ENCODE measurements around the gene HS1BP3. TPM values are rescaled to one million over a fixed set of nuclear protein-coding genes. Genes with fewer than 3 reads are reported as not detected.

The HS1BP3 gene
- total RNA-seq, 1 donor from 2014 or later, result 21.0 TPM

- Histone ChIP-seq H2AFZ (ENCODE audit: low read depth, low read length) (no peak overlapping the region), H4K20me1 (ENCODE audit: insufficient read depth, low read length) (no peaks in the 10 kb centered on the region), H3K79me2 (ENCODE audit: insufficient read depth, low read length) (no peaks in the 10 kb centered on the region), H3K4me2 (ENCODE audit: low read length) (peak overlapping the region; percentile 79), H3K36me3 (ENCODE audit: insufficient read depth, low read length) (no peaks in the 10 kb centered on the region), H3K27me3 (ENCODE audit: insufficient read depth, low read length) (no peaks in the 10 kb centered on the region), H3K4me3 (ENCODE audit: insufficient read depth, low read depth, low read length) (no peak overlapping the region), H3K9ac (ENCODE audit: low read length) (peak overlapping the region; percentile 47), H3K4me1 (ENCODE audit: insufficient read depth, low read length) (peaks cover 36% of the 10 kb centered on the region), H3K9me3 (ENCODE audit: insufficient read depth, low read depth, low read length) (no peaks in the 10 kb centered on the region), H3K27ac (ENCODE audit: low read depth, low read length) (peak overlapping the region; percentile 79)
- DNase-seq (ENCODE audit: low read depth), result no peak
- peaks cover 2% of the 10 kb centered on the region for H3K36me3 Mint-ChIP-seq (ENCODE audit: low read depth, unreplicated experiment)
- H3K9me3 Mint-ChIP-seq (ENCODE audit: unreplicated experiment), result peaks cover 2% of the 10 kb centered on the region
- no peak overlapping the region for H3K4me3 Mint-ChIP-seq (ENCODE audit: unreplicated experiment)
- H3K27ac Mint-ChIP-seq (ENCODE audit: unreplicated experiment), result peak overlapping the region; percentile 90
- H3K4me1 Mint-ChIP-seq (ENCODE audit: low read depth, unreplicated experiment), result peaks cover 49% of the 10 kb centered on the region
- TF ChIP-seq EZH2 (IDR thresholded peaks at IDR 0.05; ENCODE audit: insufficient read depth, low read length), result no peak
- TF ChIP-seq, protein P1, sequence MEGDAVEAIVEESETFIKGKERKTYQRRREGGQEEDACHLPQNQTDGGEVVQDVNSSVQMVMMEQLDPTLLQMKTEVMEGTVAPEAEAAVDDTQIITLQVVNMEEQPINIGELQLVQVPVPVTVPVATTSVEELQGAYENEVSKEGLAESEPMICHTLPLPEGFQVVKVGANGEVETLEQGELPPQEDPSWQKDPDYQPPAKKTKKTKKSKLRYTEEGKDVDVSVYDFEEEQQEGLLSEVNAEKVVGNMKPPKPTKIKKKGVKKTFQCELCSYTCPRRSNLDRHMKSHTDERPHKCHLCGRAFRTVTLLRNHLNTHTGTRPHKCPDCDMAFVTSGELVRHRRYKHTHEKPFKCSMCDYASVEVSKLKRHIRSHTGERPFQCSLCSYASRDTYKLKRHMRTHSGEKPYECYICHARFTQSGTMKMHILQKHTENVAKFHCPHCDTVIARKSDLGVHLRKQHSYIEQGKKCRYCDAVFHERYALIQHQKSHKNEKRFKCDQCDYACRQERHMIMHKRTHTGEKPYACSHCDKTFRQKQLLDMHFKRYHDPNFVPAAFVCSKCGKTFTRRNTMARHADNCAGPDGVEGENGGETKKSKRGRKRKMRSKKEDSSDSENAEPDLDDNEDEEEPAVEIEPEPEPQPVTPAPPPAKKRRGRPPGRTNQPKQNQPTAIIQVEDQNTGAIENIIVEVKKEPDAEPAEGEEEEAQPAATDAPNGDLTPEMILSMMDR (IDR thresholded peaks at IDR 0.05; ENCODE audit: insufficient read depth, low read depth, low read length), result no peak
- no peaks in the 10 kb centered on the region for H3K27me3 Mint-ChIP-seq (ENCODE audit: low read depth, unreplicated experiment)
- FAIRE-seq, result no peak
These were observed 65.6 kb downstream of the HS1BP3 start for GRCh38 chr2:20585359-20585709.

DNA sequence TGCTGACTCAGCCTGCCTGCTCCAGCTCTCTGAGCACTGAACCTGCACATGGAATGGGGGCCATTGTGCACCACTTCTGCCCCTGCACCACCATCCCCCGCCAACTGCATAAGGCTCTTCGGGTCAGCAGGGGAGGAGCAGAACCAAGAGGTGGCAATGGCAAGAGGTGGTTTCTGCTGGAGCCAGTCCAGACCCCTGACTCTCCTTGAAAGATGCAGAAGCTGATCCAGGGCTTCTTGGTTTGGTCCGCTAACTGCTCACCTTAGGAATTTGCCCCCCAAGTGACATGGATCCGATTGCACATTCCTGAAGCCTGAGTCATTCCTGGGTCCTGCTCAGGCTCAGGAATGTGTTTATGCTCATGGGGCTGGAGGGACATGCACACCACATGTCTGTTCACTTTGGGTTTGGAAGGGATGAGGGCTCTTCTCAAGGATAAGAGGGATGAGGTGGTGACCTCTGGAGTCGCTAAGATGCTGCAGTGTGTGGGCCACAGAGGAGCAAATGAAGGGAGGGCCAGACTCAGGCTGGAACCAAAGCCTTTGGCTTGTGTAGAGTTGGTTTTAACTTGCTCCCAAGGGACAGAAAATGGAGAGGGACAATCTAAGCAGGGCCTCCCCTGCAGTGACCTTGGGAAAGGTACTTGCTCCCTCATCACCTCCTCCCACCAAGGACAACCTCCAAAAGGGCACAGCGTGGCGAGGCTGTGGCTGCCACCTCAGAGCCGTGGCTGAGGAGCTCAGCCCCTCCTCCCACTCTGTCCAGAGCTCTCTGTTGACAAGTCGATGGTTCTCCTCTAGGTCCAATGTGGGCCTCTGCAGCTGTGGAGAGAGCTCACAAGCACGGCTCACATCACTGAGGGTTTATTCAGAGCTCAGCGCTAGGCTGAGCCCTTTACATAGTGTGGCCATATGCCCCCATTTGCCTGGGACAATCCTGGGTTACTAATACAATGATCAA, 66.2 kb downstream of the HS1BP3 start:
- H3K36me3 Mint-ChIP-seq (ENCODE audit: low read depth, unreplicated experiment), result peaks cover 2% of the 10 kb centered on the region
- peak; percentile 83 for FAIRE-seq
- H3K27me3 ChIP-seq (ENCODE audit: insufficient read depth, low read length), result no peaks in the 10 kb centered on the region
- peak overlapping the region; percentile 56 for H3K9ac ChIP-seq (ENCODE audit: low read length)
- TF ChIP-seq EZH2 (IDR thresholded peaks at IDR 0.05; ENCODE audit: insufficient read depth, low read length), result no peak
- TF ChIP-seq, protein P1 (IDR thresholded peaks at IDR 0.05; ENCODE audit: insufficient read depth, low read depth, low read length), result no peak
- H3K36me3 ChIP-seq (ENCODE audit: insufficient read depth, low read length), result no peaks in the 10 kb centered on the region
- DNase-seq (ENCODE audit: low read depth), result peak; percentile 99
- H3K4me2 ChIP-seq (ENCODE audit: low read length), result peak overlapping the region; percentile 79
- peak overlapping the region; percentile 79 for H3K27ac ChIP-seq (ENCODE audit: low read depth, low read length)
- peaks cover 3% of the 10 kb centered on the region for H3K9me3 Mint-ChIP-seq (ENCODE audit: unreplicated experiment)
- peak overlapping the region; percentile 90 for H3K27ac Mint-ChIP-seq (ENCODE audit: unreplicated experiment)
- no peak overlapping the region for H3K4me3 Mint-ChIP-seq (ENCODE audit: unreplicated experiment)
- H3K4me1 Mint-ChIP-seq (ENCODE audit: low read depth, unreplicated experiment), result peaks cover 49% of the 10 kb centered on the region
- H3K27me3 Mint-ChIP-seq (ENCODE audit: low read depth, unreplicated experiment), result no peaks in the 10 kb centered on the region
- peaks cover 35% of the 10 kb centered on the region for H3K4me1 ChIP-seq (ENCODE audit: insufficient read depth, low read length)
- H4K20me1 ChIP-seq (ENCODE audit: insufficient read depth, low read length), result no peaks in the 10 kb centered on the region
- no peaks in the 10 kb centered on the region for H3K79me2 ChIP-seq (ENCODE audit: insufficient read depth, low read length)
- no peak overlapping the region for H3K4me3 ChIP-seq (ENCODE audit: insufficient read depth, low read depth, low read length)
- H3K9me3 ChIP-seq (ENCODE audit: insufficient read depth, low read depth, low read length), result no peaks in the 10 kb centered on the region
- H2AFZ ChIP-seq (ENCODE audit: low read depth, low read length), result peak overlapping the region; percentile 8

GRCh38 chr2:20584045-20584398, 66.9 kb downstream of the HS1BP3 start:
- no peaks in the 10 kb centered on the region for H3K27me3 ChIP-seq (ENCODE audit: insufficient read depth, low read length)
- Mint-ChIP-seq H3K4me3 (ENCODE audit: unreplicated experiment) (no peak overlapping the region), H3K27ac (ENCODE audit: unreplicated experiment) (peak overlapping the region; percentile 90), H3K27me3 (ENCODE audit: low read depth, unreplicated experiment) (no peaks in the 10 kb centered on the region), H3K4me1 (ENCODE audit: low read depth, unreplicated experiment) (peaks cover 51% of the 10 kb centered on the region), H3K36me3 (ENCODE audit: low read depth, unreplicated experiment) (peaks cover 2% of the 10 kb centered on the region), H3K9me3 (ENCODE audit: unreplicated experiment) (peaks cover 3% of the 10 kb centered on the region)
- DNase-seq (ENCODE audit: low read depth) (no peak), FAIRE-seq (no peak)
- H3K36me3 ChIP-seq (ENCODE audit: insufficient read depth, low read length), result no peaks in the 10 kb centered on the region
- H3K79me2 ChIP-seq (ENCODE audit: insufficient read depth, low read length), result no peaks in the 10 kb centered on the region
- peak overlapping the region; percentile 79 for H3K4me2 ChIP-seq (ENCODE audit: low read length)
- peaks cover 36% of the 10 kb centered on the region for H3K4me1 ChIP-seq (ENCODE audit: insufficient read depth, low read length)
- H3K9ac ChIP-seq (ENCODE audit: low read length), result peak overlapping the region; percentile 56
- TF ChIP-seq, protein P1 (IDR thresholded peaks at IDR 0.05; ENCODE audit: insufficient read depth, low read depth, low read length), result no peak
- no peak for TF ChIP-seq EZH2 (IDR thresholded peaks at IDR 0.05; ENCODE audit: insufficient read depth, low read length)
- H3K27ac ChIP-seq (ENCODE audit: low read depth, low read length), result peak overlapping the region; percentile 79
- H2AFZ ChIP-seq (ENCODE audit: low read depth, low read length), result no peak overlapping the region
- no peaks in the 10 kb centered on the region for H4K20me1 ChIP-seq (ENCODE audit: insufficient read depth, low read length)
- H3K4me3 ChIP-seq (ENCODE audit: insufficient read depth, low read depth, low read length), result no peak overlapping the region
- H3K9me3 ChIP-seq (ENCODE audit: insufficient read depth, low read depth, low read length), result no peaks in the 10 kb centered on the region

Measured in astrocyte (in vitro differentiated cells and primary cell).